T-cell (primary cell): ENCODE data around the gene ZSWIM6. TPM values are rescaled to one million over a fixed set of nuclear protein-coding genes. Genes with fewer than 3 reads are reported as not detected.
A peak's percentile ranks its signal among the peaks of the same experiment; 100 is the strongest.

Experiments
- ATAC-seq, 4 experiments: fragments of 200-7000 bp in 3 of 4; fragments of 150-1000 bp in 1 of 4; cut with Tn5 transposase; replicated peaks in 1 of 4; 1 replicate in 3 of 4; 2 replicates in 1 of 4; pipeline ENCODE4 v1.10.0; 2021; ENCODE audit warnings: moderate library complexity in 3 of 4, mild to moderate bottlenecking in 2 of 4, moderate number of reproducible peaks in 1 of 4
- CTCF ChIA-PET, 2 donors: fragments of 300-600 bp; sonication (Branson Sonifier 250); formaldehyde crosslinking; loops; one replicate each; lab custom pipeline; 2022; ENCODE audit warnings: antibody characterized with exemption in 2 of 2; lab: Charles Lee
- POLR2A ChIA-PET, 2 donors: fragments of 300-600 bp; sonication (Branson Sonifier 250); formaldehyde crosslinking; loops; one replicate each; lab custom pipeline; 2022; ENCODE audit warnings: antibody characterized with exemption in 2 of 2; lab: Charles Lee
- DNase-seq, 35 experiments: peaks; one replicate each; pipeline versions ENCODE4 v3.0.0 to v3.0.0-alpha.2; 2013 to 2023
- H3K27ac ChIP-seq: one replicate; pipeline ENCODE4 v1.5.1; 2013; ENCODE audit warnings: low read length
- H3K27me3 ChIP-seq, 2 experiments: replicated peaks in 1 of 2; 1 replicate in 1 of 2; 2 replicates in 1 of 2; pipeline versions ENCODE4 v1.6.1 to v1.7.0; 2013; ENCODE audit warnings: low read length in 1 of 2, mixed read lengths in 1 of 2; ENCODE audit not compliant: control insufficient read depth in 2 of 2, insufficient read depth in 2 of 2; ENCODE audit errors: extremely low read depth in 1 of 2
- H3K36me3 ChIP-seq, 2 donors: 1 replicate in 1 of 2; 2 replicates in 1 of 2; pipeline versions ENCODE4 v1.6.1 to v1.7.0; 2013; ENCODE audit warnings: low read length in 1 of 2; ENCODE audit not compliant: control insufficient read depth in 2 of 2, insufficient read depth in 1 of 2; ENCODE audit errors: extremely low read depth in 1 of 2
- H3K4me1 ChIP-seq, 2 experiments: 1 replicate in 1 of 2; 2 replicates in 1 of 2; pipeline versions ENCODE4 v1.6.1 to v1.7.0; 2013; ENCODE audit warnings: low read length in 2 of 2, mixed read lengths in 1 of 2; ENCODE audit not compliant: insufficient read depth in 2 of 2, control insufficient read depth in 1 of 2; ENCODE audit errors: extremely low read depth in 1 of 2
- H3K4me3 ChIP-seq, 2 donors: 1 replicate in 1 of 2; 2 replicates in 1 of 2; pipeline versions ENCODE4 v1.5.1 to v1.7.0; 2013; ENCODE audit warnings: mild to moderate bottlenecking in 2 of 2, low read length in 1 of 2, moderate library complexity in 1 of 2; ENCODE audit not compliant: control insufficient read depth in 1 of 2; ENCODE audit errors: extremely low read depth in 1 of 2
- H3K9me3 ChIP-seq: 2 replicates; pipeline ENCODE4 v1.7.0; 2013
- H3K27ac Mint-ChIP-seq, 2 donors: one replicate each; pipeline ENCODE4 v1.8.0; 2020 to 2021; ENCODE audit warnings: mild to moderate bottlenecking in 2 of 2, mixed read lengths in 2 of 2
- H3K27me3 Mint-ChIP-seq, 2 donors: one replicate each; pipeline ENCODE4 v1.8.0; 2021 to 2022; ENCODE audit warnings: mixed read lengths in 2 of 2
- H3K36me3 Mint-ChIP-seq: one replicate; pipeline ENCODE4 v1.8.0; 2021; ENCODE audit warnings: mixed read lengths
- H3K4me1 Mint-ChIP-seq, 3 donors: one replicate each; pipeline ENCODE4 v1.8.0; 2020 to 2022; ENCODE audit warnings: mixed read lengths in 3 of 3, mild to moderate bottlenecking in 1 of 3
- H3K4me3 Mint-ChIP-seq, 3 donors: one replicate each; pipeline ENCODE4 v1.8.0; 2020 to 2022; ENCODE audit warnings: mild to moderate bottlenecking in 3 of 3, mixed read lengths in 3 of 3, moderate library complexity in 3 of 3
- H3K9me3 Mint-ChIP-seq, 3 donors: one replicate each; pipeline ENCODE4 v1.8.0; 2020 to 2022; ENCODE audit warnings: mixed read lengths in 3 of 3
- WGBS: methylation state at CpG from one replicate; pipeline ENCODE4 v1.1.5; 2013; ENCODE audit warnings: missing lambda C conversion rate; ENCODE audit not compliant: insufficient coverage; 5-methylcytosine and 5-hydroxymethylcytosine counted together
- total RNA-seq, 35 experiments: library from RNA in 6 of 35; stranded (reverse) in 6 of 35; fragments of 120-200 nt in 1 of 35; gene quantifications; one replicate each; pipeline versions ENCODE4 v1.2.1 to v1.2.4 and lab custom pipeline; 2013 to 2026

Gene ZSWIM6
- total RNA-seq (10 to 100 TPM in 3 of 5 donors, 1 to 10 TPM in 2; 8.3 to 11.3 (median 10.1) TPM), total RNA-seq (lab: John Stamatoyannopoulos, UW) (15.3 to 75.2 (median 25.2) reads per million in 29 experiments)
- 6.3 TPM for total RNA-seq (2013)

DNA sequence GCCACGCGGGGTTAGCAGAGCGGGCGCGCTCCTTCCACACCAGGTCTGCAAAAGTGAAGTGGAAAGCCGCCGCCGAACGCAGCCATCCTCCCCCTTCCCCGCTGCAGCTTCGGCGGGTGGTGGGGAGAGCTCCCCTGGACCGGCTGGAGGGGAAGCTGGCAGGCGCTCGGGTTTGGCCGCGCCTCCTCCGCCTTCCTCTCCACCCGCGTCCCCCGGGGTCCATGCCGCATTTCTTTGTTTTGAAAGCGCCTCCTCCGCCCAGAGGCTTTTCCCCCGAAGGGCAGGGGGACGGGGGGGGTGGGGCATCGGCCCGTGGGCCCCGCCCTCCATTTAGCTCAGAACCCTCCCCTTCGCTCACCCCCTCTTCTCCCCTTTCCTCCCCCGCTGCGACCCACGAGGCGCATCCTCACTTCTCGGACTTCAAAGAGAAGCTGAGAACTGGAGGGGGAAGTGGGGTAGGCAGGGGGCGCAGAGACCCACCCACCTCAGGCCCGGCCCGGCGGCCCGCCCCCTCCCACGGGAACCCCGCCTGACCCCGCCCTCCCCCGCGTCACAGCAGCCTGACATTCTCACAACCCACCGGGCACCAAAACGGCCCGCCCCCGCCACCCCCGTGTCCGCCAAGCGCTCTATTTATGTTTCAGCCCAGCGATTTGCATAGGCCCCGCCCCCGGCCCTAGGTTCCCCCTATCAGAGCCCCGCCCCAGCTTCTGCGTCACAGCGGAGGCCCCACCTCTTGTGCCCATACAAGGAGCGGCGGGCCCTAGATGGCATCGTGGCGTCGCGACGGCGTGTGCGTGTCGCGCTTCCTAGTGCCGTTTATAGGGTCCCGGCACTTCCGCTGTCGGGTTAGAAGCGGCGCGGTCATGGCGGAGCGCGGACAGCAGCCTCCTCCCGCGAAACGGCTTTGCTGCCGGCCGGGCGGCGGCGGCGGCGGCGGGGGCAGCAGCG lies at the start of gene ZSWIM6:
Gene ZSWIM6, plus strand, starts transcription at position 852 of the 951 bp plus-strand sequence. Its CDS starts 15 bp downstream, at position 867.
- Histone ChIP-seq H3K27ac (peak within 1 kb of the TSS; percentile 69), H3K36me3 (no peaks in the 10 kb centered on the region), H3K4me3 (peak within 1 kb of the TSS; percentile 83 to 97), H3K9me3 (no peaks in the 10 kb centered on the region), H3K4me1 (peaks cover 6 to 28% of the 10 kb centered on the region in 2 experiments), H3K27me3 (peaks cover 0 to 11% of the 10 kb centered on the region in 2 experiments)
- peaks cover 5 to 22% of the 10 kb centered on the region in 2 donors for H3K27me3 Mint-ChIP-seq
- CTCF ChIA-PET, result interaction anchor here (0.6 to 2.1 kb wide), 8 partner anchors 48 to 167 kb away, joined by 3 to 16 read pairs (median 3); no protein-coding TSS in a partner anchor
- peak; percentile 79 to 84 (median 82) for ATAC-seq
- H3K9me3 Mint-ChIP-seq, result no peaks in the 10 kb centered on the region
- peaks cover 43 to 50% (median 48%) of the 10 kb centered on the region in 3 donors for H3K4me1 Mint-ChIP-seq
- peaks cover 3% of the 10 kb centered on the region for H3K36me3 Mint-ChIP-seq
- 0% methylated on average over 56 of the region's 91 CpGs for WGBS
- DNase-seq, result peak; percentile 96 to 100 (median 99)
- H3K27ac Mint-ChIP-seq, result peak within 1 kb of the TSS; percentile 91
- POLR2A ChIA-PET, result interaction anchor here (0.6 to 1.5 kb wide), 14 partner anchors 8 to 1235 kb away, joined by 3 to 23 read pairs (median 5); partner anchors contain the start of genes DIMT1 (in 1 of the 2), ERCC8 (in 1 of the 2) and NDUFAF2 (in 1 of the 2)
- peak within 1 kb of the TSS; percentile 89 to 95 (median 95) for H3K4me3 Mint-ChIP-seq

DNA sequence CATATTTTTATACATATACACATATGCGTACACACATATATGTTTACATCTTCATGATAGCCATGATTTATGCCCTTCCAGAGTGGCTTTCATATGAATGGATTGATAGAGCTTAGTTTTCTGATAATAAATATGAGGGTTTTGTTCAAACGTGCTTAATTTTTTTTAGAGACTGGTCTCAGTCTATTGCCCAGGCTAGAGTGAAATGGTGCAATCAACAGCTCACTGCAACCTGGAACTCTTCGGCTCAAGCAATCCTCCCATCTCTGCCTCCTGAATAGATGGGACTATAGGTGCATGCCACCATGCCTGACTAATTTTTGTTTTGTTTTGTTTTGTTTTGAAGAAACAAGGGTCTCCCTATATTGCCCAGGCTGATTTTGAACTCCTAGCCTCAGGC lies 48.6 kb upstream of the ZSWIM6 start:
- Histone ChIP-seq H3K27ac (no peak overlapping the region), H3K4me1 (no peaks in the 10 kb centered on the region), H3K9me3 (no peaks in the 10 kb centered on the region), H3K27me3 (no peaks in the 10 kb centered on the region), H3K4me3 (no peak overlapping the region), H3K36me3 (no peaks in the 10 kb centered on the region)
- ATAC-seq, result no peak
- no CpG with 5 or more reads among the region's 3 CpGs for WGBS
- ChIA-PET CTCF (interaction anchor here in 1 of 2 donors (1.0 kb wide), 1 partner anchor 47 kb away, joined by 3 read pairs; no protein-coding TSS in a partner anchor), POLR2A (no interaction called here)
- H3K27ac Mint-ChIP-seq, result no peak overlapping the region
- no peaks in the 10 kb centered on the region for H3K36me3 Mint-ChIP-seq
- no peak for DNase-seq
- H3K9me3 Mint-ChIP-seq, result peaks cover 0 to 7% (median 0%) of the 10 kb centered on the region in 3 donors
- H3K4me1 Mint-ChIP-seq, result peaks cover 10 to 13% (median 13%) of the 10 kb centered on the region in 3 donors
- H3K27me3 Mint-ChIP-seq, result no peaks in the 10 kb centered on the region
- H3K4me3 Mint-ChIP-seq, result no peak overlapping the region

DNA sequence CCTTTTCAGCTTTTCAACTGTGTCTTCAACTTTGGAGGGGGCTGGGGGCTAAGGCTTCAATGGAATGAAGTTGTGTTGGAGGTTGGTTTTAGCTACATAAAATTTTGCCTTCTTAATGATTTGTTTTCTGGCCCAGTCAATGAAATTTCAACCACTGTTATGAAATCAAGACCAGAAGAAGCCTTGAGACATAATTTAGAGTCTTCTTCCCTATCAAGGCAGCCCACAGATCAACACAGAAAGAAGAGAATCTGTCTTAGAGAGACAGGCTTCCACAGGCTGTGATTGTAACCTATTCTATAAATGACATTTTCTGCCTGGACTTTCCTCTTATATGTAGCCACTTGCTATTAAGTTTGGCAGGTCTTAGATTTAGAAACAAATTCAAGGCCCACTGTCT lies 46.5 kb upstream of the ZSWIM6 start:
- CTCF ChIA-PET, result interaction anchor here in 1 of 2 donors (1.4 kb wide), 1 partner anchor 372 kb away, joined by 3 read pairs; no protein-coding TSS in a partner anchor
- no peak for ATAC-seq
- H3K27ac Mint-ChIP-seq, result no peak overlapping the region

GRCh38 chr5:61286446-61287132 lies 45.5 kb upstream of the ZSWIM6 start:
- Histone ChIP-seq H3K4me1 (no peaks in the 10 kb centered on the region), H3K27me3 (no peaks in the 10 kb centered on the region), H3K4me3 (no peak overlapping the region), H3K27ac (no peak overlapping the region), H3K36me3 (no peaks in the 10 kb centered on the region), H3K9me3 (no peaks in the 10 kb centered on the region)
- 81% methylated on average over 2 of the region's 5 CpGs for WGBS
- CTCF ChIA-PET, result no interaction called here
- H3K9me3 Mint-ChIP-seq, result peaks cover 0 to 7% (median 0%) of the 10 kb centered on the region in 3 donors
- no peak for ATAC-seq
- no peak for DNase-seq
- no peak overlapping the region for H3K27ac Mint-ChIP-seq
- H3K4me1 Mint-ChIP-seq, result peaks cover 0 to 6% (median 2%) of the 10 kb centered on the region in 3 donors
- POLR2A ChIA-PET, result no interaction called here
- no peak overlapping the region for H3K4me3 Mint-ChIP-seq
- H3K36me3 Mint-ChIP-seq, result no peaks in the 10 kb centered on the region
- H3K27me3 Mint-ChIP-seq, result no peaks in the 10 kb centered on the region

More for the DNA sequence above, 46.5 kb upstream of the ZSWIM6 start:
- H3K36me3 ChIP-seq, result no peaks in the 10 kb centered on the region
- H3K9me3 Mint-ChIP-seq, result peaks cover 0 to 7% (median 0%) of the 10 kb centered on the region in 3 donors
- no peak for DNase-seq
- no peak overlapping the region for H3K27ac ChIP-seq
- H3K9me3 ChIP-seq, result no peaks in the 10 kb centered on the region
- peaks cover 5 to 10% (median 7%) of the 10 kb centered on the region in 3 donors for H3K4me1 Mint-ChIP-seq
- no peaks in the 10 kb centered on the region for H3K27me3 ChIP-seq
- H3K4me3 ChIP-seq, result no peak overlapping the region
- H3K4me3 Mint-ChIP-seq, result no peak overlapping the region
- POLR2A ChIA-PET, result interaction anchor here in 1 of 2 donors (0.7 kb wide), 1 partner anchor 16 kb away, joined by 3 read pairs; no protein-coding TSS in a partner anchor
- no peaks in the 10 kb centered on the region for H3K4me1 ChIP-seq
- no peaks in the 10 kb centered on the region for H3K36me3 Mint-ChIP-seq
- H3K27me3 Mint-ChIP-seq, result no peaks in the 10 kb centered on the region

DNA sequence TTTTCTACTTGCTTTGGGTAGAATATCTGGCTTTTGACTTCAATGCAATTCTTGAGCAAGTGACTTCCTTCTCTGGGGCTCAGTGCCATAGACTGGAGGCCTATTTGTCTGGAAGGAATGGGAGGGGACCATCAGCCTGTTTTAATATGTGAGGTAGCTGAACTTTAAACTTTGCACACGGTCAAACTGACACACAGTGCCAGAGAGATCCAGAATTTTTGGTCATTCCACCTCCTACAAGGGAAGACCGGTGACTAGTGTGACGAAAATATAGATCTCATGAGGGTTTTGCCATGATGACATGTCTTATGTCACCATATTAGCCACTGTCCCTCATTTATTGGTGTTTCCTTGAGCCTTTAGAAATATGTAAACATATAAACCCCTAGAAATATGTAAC lies 44.6 kb upstream of the ZSWIM6 start:
- WGBS, result no CpG with 5 or more reads among the region's 3 CpGs
- Mint-ChIP-seq H3K4me1 (peaks cover 0 to 6% (median 2%) of the 10 kb centered on the region in 3 donors), H3K27ac (no peak overlapping the region), H3K36me3 (no peaks in the 10 kb centered on the region), H3K4me3 (no peak overlapping the region), H3K9me3 (peaks cover 0 to 7% (median 0%) of the 10 kb centered on the region in 3 donors), H3K27me3 (no peaks in the 10 kb centered on the region)
- no peak overlapping the region for H3K4me3 ChIP-seq
- no peak overlapping the region for H3K27ac ChIP-seq
- CTCF ChIA-PET, result interaction anchor here (0.6 to 0.9 kb wide), 2 partner anchors 17 to 39 kb away, joined by 3 to 4 read pairs; no protein-coding TSS in a partner anchor
- H3K9me3 ChIP-seq, result no peaks in the 10 kb centered on the region
- no peaks in the 10 kb centered on the region for H3K4me1 ChIP-seq
- no peaks in the 10 kb centered on the region for H3K36me3 ChIP-seq
- ATAC-seq (no peak), DNase-seq (no peak)
- POLR2A ChIA-PET, result no interaction called here
- H3K27me3 ChIP-seq, result no peaks in the 10 kb centered on the region

DNA sequence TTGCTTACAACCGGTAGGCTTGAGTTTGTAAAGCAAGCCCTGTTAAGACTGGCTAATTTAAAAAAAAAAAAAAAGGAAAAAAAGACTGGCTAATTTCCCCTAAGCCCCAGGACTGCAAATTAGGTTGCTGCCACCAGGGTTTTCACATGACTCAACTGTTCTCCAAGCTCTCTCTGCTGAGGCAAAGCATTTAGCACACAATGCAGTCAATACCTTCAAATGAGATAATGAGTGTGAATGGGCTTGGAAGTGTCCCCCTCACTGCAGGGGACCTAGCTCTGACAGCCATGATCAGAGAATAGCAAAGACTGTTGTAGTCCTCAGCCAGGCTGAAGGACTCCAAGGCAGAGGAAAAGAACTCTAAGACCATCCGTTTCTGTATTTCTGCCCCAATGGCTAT lies 42.8 kb upstream of the ZSWIM6 start:
- H3K4me3 Mint-ChIP-seq, result no peak overlapping the region
- peaks cover 0 to 7% (median 0%) of the 10 kb centered on the region in 3 donors for H3K9me3 Mint-ChIP-seq
- ATAC-seq (no peak), DNase-seq (no peak)
- ChIA-PET POLR2A (no interaction called here), CTCF (no interaction called here)
- H3K4me1 Mint-ChIP-seq, result peaks cover 0 to 6% (median 2%) of the 10 kb centered on the region in 3 donors
- H3K27ac ChIP-seq, result no peak overlapping the region
- H3K4me3 ChIP-seq, result no peak overlapping the region
- H3K36me3 ChIP-seq, result no peaks in the 10 kb centered on the region
- 100% methylated on average over 1 of the region's 2 CpGs for WGBS
- H3K36me3 Mint-ChIP-seq, result no peaks in the 10 kb centered on the region
- no peaks in the 10 kb centered on the region for H3K9me3 ChIP-seq
- no peaks in the 10 kb centered on the region for H3K27me3 ChIP-seq
- H3K4me1 ChIP-seq, result no peaks in the 10 kb centered on the region
- H3K27ac Mint-ChIP-seq, result no peak overlapping the region
- no peaks in the 10 kb centered on the region for H3K27me3 Mint-ChIP-seq
